COLO829 (cell line): ENCODE measurements around the gene VPS52.
"Not testable (repeated sequence)": the region's sequence is repeated elsewhere in the genome, so short reads cannot be mapped to it uniquely, and the experiment has no call there.

Experiments used
- DNase-seq: peaks from one replicate; pipeline ENCODE4 v3.0.0; 2012; ENCODE audit warnings: low spot score

The VPS52 gene

GRCh38 chr6:33305052-33305451 lies 33.4 kb upstream of the VPS52 start:
- DNase-seq = no peak

GRCh38 chr6:33304216-33304615 lies 32.5 kb upstream of the VPS52 start:
- DNase-seq = no peak

GRCh38 chr6:33301877-33302276 lies 30.2 kb upstream of the VPS52 start:
- no peak for DNase-seq

- DNase-seq = peak; percentile 95
Measured at GRCh38 chr6:33299237-33299944, 27.7 kb upstream of the VPS52 start.

- no peak for DNase-seq
Measured at GRCh38 chr6:33298773-33299236, 27.1 kb upstream of the VPS52 start, which contains the start of gene RGL2. Gene RGL2, minus strand, starts transcription at chr6:33298942. Its CDS starts 332 bp downstream, at chr6:33298610.

GRCh38 chr6:33297956-33298772 lies 26.5 kb upstream of the VPS52 start:
- peak; percentile 90 for DNase-seq

GRCh38 chr6:33297406-33297955 lies 25.8 kb upstream of the VPS52 start:
- no peak for DNase-seq

GRCh38 chr6:33296797-33297405 lies 25.2 kb upstream of the VPS52 start:
- DNase-seq = no peak

GRCh38 chr6:33295621-33296369 lies 24.1 kb upstream of the VPS52 start:
- DNase-seq = no peak

- DNase-seq = no peak
Measured at GRCh38 chr6:33294086-33294823, 22.6 kb upstream of the VPS52 start.

- DNase-seq = no peak
Measured at GRCh38 chr6:33292996-33293682, 21.5 kb upstream of the VPS52 start.

- DNase-seq = no peak
Measured at GRCh38 chr6:33290459-33290858, 18.8 kb upstream of the VPS52 start.

- no peak for DNase-seq
Measured at GRCh38 chr6:33289784-33290315, 18.2 kb upstream of the VPS52 start.

GRCh38 chr6:33288921-33289783 lies 17.5 kb upstream of the VPS52 start, which contains the start of the genes PFDN6 and WDR46:
Gene PFDN6, plus strand, starts transcription at chr6:33289601. Its CDS starts 256 bp downstream, at chr6:33289857.
Gene WDR46, minus strand, starts transcription at chr6:33289239. Its CDS starts 69 bp downstream, at chr6:33289170.
- peak; percentile 99 for DNase-seq

- no peak for DNase-seq
Measured at GRCh38 chr6:33288141-33288920, 16.7 kb upstream of the VPS52 start.

- peak; percentile 73 for DNase-seq
Measured at GRCh38 chr6:33286946-33287914, 15.6 kb upstream of the VPS52 start.

GRCh38 chr6:33285214-33285613 lies 13.5 kb upstream of the VPS52 start:
- DNase-seq = not testable (repeated sequence)
